DOHH2 (cell line): ENCODE measurements around the gene C1orf226.

Source experiments
- H3F3A ChIP-seq: fragments of 200-600 bp; sonication (generic), shearing (Covaris generic); 2 replicates; pipeline ENCODE4 v1.6.0; 2016; ENCODE audit warnings: antibody characterized with exemption, mild to moderate bottlenecking; ENCODE audit not compliant: control insufficient read depth, insufficient read depth
- H3K27ac ChIP-seq: fragments of 200-600 bp; sonication (generic); 2 replicates; pipeline ENCODE4 v1.5.1; 2014; ENCODE audit warnings: low read depth, mild to moderate bottlenecking, low read length, moderate library complexity
- H3K27me3 ChIP-seq: fragments of 200-600 bp; sonication (generic); 2 replicates; pipeline ENCODE4 v1.6.1; 2014; ENCODE audit warnings: mild to moderate bottlenecking, low read length, mixed read lengths; ENCODE audit not compliant: control insufficient read depth
- H3K36me3 ChIP-seq: fragments of 200-600 bp; sonication (generic); 2 replicates; pipeline ENCODE4 v1.6.1; 2014; ENCODE audit warnings: mild to moderate bottlenecking, low read length, moderate library complexity, mixed read lengths; ENCODE audit not compliant: control insufficient read depth
- H3K4me1 ChIP-seq: fragments of 200-600 bp; sonication (generic); 2 replicates; pipeline ENCODE4 v1.6.1; 2014; ENCODE audit warnings: mild to moderate bottlenecking, low read length, mixed read lengths; ENCODE audit not compliant: control insufficient read depth
- H3K4me2 ChIP-seq: fragments of 200-600 bp; sonication (generic); 2 replicates; pipeline ENCODE4 v1.6.0; 2014; ENCODE audit warnings: mild to moderate bottlenecking, low read length, moderate library complexity
- H3K4me3 ChIP-seq: fragments of 200-600 bp; sonication (generic); 2 replicates; pipeline ENCODE4 v1.5.1; 2014; ENCODE audit warnings: mild to moderate bottlenecking, low read length, mixed read lengths
- H3K79me2 ChIP-seq: fragments of 200-600 bp; sonication (generic); 2 replicates; pipeline ENCODE4 v1.6.1; 2014; ENCODE audit warnings: mild to moderate bottlenecking, low read length, mixed read lengths; ENCODE audit not compliant: control insufficient read depth
- H3K9me2 ChIP-seq: fragments of 200-600 bp; sonication (generic); replicated peaks from 2 replicates; pipeline ENCODE4 v1.6.1; 2014; ENCODE audit warnings: mild to moderate bottlenecking, low read length, mixed read lengths; ENCODE audit not compliant: control insufficient read depth
- H3K9me3 ChIP-seq: fragments of 200-600 bp; sonication (generic); 2 replicates; pipeline ENCODE4 v1.6.1; 2014; ENCODE audit warnings: antibody characterized with exemption, low read length, mixed read lengths; ENCODE audit not compliant: control insufficient read depth, insufficient read depth
- H4K20me1 ChIP-seq: fragments of 200-600 bp; sonication (generic); 2 replicates; pipeline ENCODE4 v1.6.0; 2014; ENCODE audit warnings: low read depth, mild to moderate bottlenecking, antibody characterized with exemption, low read length, moderate library complexity; ENCODE audit not compliant: control insufficient read depth, insufficient read depth
- EZH2phosphoT487 ChIP-seq: fragments of 200-600 bp; sonication (generic); IDR thresholded peaks from 2 replicates; pipeline ENCODE4 v1.6.1; 2017; ENCODE audit warnings: borderline replicate concordance, mild to moderate bottlenecking, antibody characterized with exemption, low read length, moderate library complexity, mixed read lengths
- TF ChIP-seq, protein P1 (sequence below): fragments of 200-600 bp; sonication (generic); IDR thresholded peaks from one replicate; pipeline ENCODE4 v1.5.1; 2014; ENCODE audit warnings: antibody characterized with exemption, mild to moderate bottlenecking, low read depth, low read length; ENCODE audit not compliant: poor library complexity, severe bottlenecking

C1orf226 gene

DNA sequence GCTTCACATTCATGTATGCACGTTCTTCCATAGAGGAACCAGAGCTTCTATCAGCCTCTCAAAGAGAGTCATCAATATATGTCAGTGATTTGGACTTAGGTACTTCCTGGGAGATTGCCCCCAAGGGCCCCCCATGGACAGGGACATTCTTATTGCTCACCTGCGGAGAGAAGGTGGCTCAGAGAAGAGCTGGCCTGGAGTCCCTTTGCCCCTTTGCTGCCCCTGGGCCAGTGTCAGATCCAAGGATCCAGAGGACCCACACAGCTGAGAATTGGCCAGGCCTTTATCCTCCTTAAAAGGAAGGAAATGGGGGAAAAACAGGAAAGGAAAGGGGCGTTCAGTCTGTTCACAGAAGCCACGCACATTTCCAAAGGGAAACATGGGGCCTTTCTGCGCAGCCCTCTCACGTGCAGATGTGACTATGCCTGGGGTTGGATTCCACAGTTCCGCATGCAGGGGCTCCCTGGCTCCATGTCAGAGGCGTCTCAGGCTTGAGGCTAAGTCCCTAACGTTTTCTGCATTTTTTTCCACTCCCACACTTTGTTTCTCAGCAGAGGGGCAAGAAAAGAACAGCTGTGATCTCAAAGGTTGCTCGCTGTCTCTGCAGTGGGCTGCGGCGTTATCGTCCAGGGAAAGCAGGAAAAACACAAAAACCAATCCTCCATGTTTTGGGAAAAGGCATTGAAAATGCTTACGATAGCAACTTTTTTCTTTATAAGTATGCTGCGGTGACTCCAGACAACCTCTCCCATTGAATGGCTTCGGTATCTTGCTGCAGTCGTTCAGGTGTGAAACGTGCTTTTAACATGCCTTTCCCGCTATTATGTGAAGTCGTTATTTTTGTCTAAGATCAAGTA is 5.9 kb downstream of the C1orf226 start:
- no peak overlapping the region for H3K27ac ChIP-seq
- no peaks in the 10 kb centered on the region for H3K36me3 ChIP-seq
- peaks cover 5% of the 10 kb centered on the region; the same call in 1 of the 2 replicates for H3K27me3 ChIP-seq
- H3K9me3 ChIP-seq = no peaks in the 10 kb centered on the region
- no peak for TF ChIP-seq EZH2phosphoT487
- TF ChIP-seq, protein P1, sequence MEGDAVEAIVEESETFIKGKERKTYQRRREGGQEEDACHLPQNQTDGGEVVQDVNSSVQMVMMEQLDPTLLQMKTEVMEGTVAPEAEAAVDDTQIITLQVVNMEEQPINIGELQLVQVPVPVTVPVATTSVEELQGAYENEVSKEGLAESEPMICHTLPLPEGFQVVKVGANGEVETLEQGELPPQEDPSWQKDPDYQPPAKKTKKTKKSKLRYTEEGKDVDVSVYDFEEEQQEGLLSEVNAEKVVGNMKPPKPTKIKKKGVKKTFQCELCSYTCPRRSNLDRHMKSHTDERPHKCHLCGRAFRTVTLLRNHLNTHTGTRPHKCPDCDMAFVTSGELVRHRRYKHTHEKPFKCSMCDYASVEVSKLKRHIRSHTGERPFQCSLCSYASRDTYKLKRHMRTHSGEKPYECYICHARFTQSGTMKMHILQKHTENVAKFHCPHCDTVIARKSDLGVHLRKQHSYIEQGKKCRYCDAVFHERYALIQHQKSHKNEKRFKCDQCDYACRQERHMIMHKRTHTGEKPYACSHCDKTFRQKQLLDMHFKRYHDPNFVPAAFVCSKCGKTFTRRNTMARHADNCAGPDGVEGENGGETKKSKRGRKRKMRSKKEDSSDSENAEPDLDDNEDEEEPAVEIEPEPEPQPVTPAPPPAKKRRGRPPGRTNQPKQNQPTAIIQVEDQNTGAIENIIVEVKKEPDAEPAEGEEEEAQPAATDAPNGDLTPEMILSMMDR = no peak
- H3K4me1 ChIP-seq = no peaks in the 10 kb centered on the region
- H3K9me2 ChIP-seq = no peaks in the 10 kb centered on the region
- H3K4me3 ChIP-seq = no peak overlapping the region
- no peaks in the 10 kb centered on the region for H3F3A ChIP-seq
- no peaks in the 10 kb centered on the region for H3K79me2 ChIP-seq
- no peak overlapping the region for H3K4me2 ChIP-seq
- no peaks in the 10 kb centered on the region for H4K20me1 ChIP-seq

DNA sequence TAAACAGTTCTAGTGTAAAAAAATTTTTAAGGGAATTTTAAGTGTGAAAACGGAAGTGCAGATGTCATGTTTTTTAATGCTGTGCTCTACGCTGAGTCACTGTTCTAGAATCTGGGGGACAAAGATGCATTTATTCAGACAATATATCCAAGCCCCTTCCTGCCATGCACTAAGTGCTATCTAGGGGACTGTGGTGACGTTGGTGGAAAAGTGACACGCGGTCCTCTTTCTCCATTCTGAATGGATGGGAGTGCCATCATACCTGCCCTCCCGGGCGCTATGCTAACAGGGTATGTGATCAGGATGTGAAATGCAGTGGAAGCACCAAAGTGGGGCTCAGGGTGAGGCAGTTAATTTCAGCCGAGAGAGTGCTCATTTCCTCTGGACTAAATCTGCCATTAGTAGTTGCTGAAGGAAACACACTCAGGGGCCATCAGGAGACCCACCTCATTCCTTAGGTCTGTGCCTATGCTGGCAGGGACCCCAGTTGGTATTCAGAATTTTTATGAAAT is 6.6 kb downstream of the C1orf226 start:
- H3K4me3 ChIP-seq = no peak overlapping the region
- H3K79me2 ChIP-seq = no peaks in the 10 kb centered on the region
- H3F3A ChIP-seq = no peaks in the 10 kb centered on the region
- TF ChIP-seq, protein P1 = no peak
- TF ChIP-seq EZH2phosphoT487 = no peak
- no peak overlapping the region for H3K4me2 ChIP-seq
- no peaks in the 10 kb centered on the region for H3K9me3 ChIP-seq
- peaks cover 5% of the 10 kb centered on the region; the same call in 1 of the 2 replicates for H3K27me3 ChIP-seq
- H3K9me2 ChIP-seq = no peaks in the 10 kb centered on the region
- no peaks in the 10 kb centered on the region for H4K20me1 ChIP-seq
- no peak overlapping the region for H3K27ac ChIP-seq
- no peaks in the 10 kb centered on the region for H3K36me3 ChIP-seq
- H3K4me1 ChIP-seq = no peaks in the 10 kb centered on the region

DNA sequence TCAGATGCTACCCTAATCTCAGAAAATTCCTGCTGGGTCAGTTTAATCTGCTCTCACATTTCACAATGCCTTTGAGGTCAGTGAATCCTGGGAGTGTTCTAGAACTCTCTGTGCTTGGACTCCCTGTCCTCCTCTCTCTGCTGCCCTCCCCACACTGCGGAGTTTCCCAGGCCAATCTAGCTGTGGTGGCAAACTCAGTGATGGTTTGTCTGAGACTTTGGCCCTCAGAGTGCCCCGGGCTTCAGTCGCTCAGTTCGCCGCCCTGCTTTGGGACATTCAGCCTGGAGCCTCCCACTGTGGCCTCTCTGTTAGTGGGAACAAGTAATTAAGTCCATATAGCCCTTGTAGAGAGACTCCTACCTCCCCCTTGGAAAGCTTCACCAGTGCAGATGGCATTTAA is 7.1 kb downstream of the C1orf226 start:
- no peak overlapping the region for H3K4me2 ChIP-seq
- H3K27ac ChIP-seq = no peak overlapping the region
- H4K20me1 ChIP-seq = no peaks in the 10 kb centered on the region
- H3K4me1 ChIP-seq = no peaks in the 10 kb centered on the region
- no peaks in the 10 kb centered on the region for H3K9me2 ChIP-seq
- no peak for TF ChIP-seq EZH2phosphoT487
- no peaks in the 10 kb centered on the region for H3F3A ChIP-seq
- no peak overlapping the region for H3K4me3 ChIP-seq
- H3K9me3 ChIP-seq = no peaks in the 10 kb centered on the region
- H3K79me2 ChIP-seq = no peaks in the 10 kb centered on the region
- H3K27me3 ChIP-seq = peaks cover 5% of the 10 kb centered on the region; the same call in 1 of the 2 replicates
- no peaks in the 10 kb centered on the region for H3K36me3 ChIP-seq
